ENCODE measurements around the gene HEYL. TPM values are rescaled to one million over a fixed set of nuclear protein-coding genes. Genes with fewer than 3 reads are reported as not detected.
A peak's percentile ranks its signal among the peaks of the same experiment; 100 is the strongest.

Gene HEYL
- total and polyA plus RNA-seq, 9 of the 15 experiments (the other 6 are each of a cell fraction or from before 2014, with no cell fraction given): 0.13 to 0.89 (median 0.25) TPM

DNA sequence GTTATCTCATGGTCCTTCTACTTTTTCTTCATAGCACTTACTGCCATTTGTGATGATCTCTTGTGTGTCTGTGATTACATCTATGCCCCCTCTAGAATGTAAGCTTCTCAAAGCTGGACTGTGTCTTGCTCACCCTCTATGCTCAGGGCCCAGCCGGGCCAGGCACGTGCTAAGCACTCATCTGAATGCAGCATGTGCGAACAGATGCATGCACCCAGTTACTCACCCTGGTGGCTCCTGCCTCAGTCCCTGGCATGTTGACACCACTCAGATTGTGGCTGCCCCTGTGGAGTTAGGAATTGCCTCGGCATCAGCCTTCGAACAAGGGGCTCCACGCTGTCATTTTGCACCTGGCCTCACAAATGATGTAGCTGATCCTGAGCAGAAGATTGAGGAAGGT, 43.3 kb downstream of the HEYL start (continued):
- TF ChIP-seq, protein P1, sequence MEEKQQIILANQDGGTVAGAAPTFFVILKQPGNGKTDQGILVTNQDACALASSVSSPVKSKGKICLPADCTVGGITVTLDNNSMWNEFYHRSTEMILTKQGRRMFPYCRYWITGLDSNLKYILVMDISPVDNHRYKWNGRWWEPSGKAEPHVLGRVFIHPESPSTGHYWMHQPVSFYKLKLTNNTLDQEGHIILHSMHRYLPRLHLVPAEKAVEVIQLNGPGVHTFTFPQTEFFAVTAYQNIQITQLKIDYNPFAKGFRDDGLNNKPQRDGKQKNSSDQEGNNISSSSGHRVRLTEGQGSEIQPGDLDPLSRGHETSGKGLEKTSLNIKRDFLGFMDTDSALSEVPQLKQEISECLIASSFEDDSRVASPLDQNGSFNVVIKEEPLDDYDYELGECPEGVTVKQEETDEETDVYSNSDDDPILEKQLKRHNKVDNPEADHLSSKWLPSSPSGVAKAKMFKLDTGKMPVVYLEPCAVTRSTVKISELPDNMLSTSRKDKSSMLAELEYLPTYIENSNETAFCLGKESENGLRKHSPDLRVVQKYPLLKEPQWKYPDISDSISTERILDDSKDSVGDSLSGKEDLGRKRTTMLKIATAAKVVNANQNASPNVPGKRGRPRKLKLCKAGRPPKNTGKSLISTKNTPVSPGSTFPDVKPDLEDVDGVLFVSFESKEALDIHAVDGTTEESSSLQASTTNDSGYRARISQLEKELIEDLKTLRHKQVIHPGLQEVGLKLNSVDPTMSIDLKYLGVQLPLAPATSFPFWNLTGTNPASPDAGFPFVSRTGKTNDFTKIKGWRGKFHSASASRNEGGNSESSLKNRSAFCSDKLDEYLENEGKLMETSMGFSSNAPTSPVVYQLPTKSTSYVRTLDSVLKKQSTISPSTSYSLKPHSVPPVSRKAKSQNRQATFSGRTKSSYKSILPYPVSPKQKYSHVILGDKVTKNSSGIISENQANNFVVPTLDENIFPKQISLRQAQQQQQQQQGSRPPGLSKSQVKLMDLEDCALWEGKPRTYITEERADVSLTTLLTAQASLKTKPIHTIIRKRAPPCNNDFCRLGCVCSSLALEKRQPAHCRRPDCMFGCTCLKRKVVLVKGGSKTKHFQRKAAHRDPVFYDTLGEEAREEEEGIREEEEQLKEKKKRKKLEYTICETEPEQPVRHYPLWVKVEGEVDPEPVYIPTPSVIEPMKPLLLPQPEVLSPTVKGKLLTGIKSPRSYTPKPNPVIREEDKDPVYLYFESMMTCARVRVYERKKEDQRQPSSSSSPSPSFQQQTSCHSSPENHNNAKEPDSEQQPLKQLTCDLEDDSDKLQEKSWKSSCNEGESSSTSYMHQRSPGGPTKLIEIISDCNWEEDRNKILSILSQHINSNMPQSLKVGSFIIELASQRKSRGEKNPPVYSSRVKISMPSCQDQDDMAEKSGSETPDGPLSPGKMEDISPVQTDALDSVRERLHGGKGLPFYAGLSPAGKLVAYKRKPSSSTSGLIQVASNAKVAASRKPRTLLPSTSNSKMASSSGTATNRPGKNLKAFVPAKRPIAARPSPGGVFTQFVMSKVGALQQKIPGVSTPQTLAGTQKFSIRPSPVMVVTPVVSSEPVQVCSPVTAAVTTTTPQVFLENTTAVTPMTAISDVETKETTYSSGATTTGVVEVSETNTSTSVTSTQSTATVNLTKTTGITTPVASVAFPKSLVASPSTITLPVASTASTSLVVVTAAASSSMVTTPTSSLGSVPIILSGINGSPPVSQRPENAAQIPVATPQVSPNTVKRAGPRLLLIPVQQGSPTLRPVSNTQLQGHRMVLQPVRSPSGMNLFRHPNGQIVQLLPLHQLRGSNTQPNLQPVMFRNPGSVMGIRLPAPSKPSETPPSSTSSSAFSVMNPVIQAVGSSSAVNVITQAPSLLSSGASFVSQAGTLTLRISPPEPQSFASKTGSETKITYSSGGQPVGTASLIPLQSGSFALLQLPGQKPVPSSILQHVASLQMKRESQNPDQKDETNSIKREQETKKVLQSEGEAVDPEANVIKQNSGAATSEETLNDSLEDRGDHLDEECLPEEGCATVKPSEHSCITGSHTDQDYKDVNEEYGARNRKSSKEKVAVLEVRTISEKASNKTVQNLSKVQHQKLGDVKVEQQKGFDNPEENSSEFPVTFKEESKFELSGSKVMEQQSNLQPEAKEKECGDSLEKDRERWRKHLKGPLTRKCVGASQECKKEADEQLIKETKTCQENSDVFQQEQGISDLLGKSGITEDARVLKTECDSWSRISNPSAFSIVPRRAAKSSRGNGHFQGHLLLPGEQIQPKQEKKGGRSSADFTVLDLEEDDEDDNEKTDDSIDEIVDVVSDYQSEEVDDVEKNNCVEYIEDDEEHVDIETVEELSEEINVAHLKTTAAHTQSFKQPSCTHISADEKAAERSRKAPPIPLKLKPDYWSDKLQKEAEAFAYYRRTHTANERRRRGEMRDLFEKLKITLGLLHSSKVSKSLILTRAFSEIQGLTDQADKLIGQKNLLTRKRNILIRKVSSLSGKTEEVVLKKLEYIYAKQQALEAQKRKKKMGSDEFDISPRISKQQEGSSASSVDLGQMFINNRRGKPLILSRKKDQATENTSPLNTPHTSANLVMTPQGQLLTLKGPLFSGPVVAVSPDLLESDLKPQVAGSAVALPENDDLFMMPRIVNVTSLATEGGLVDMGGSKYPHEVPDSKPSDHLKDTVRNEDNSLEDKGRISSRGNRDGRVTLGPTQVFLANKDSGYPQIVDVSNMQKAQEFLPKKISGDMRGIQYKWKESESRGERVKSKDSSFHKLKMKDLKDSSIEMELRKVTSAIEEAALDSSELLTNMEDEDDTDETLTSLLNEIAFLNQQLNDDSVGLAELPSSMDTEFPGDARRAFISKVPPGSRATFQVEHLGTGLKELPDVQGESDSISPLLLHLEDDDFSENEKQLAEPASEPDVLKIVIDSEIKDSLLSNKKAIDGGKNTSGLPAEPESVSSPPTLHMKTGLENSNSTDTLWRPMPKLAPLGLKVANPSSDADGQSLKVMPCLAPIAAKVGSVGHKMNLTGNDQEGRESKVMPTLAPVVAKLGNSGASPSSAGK (IDR thresholded peaks at IDR 0.05): peak; percentile 56; the same call in 1 of the 2 replicates
- TF ChIP-seq EP300 (IDR thresholded peaks at IDR 0.05; ENCODE audit: low read length): no peak
- no peak for TF ChIP-seq ZKSCAN3 (CRISPR knock-in tag; IDR thresholded peaks at IDR 0.05)
- TF ChIP-seq, protein P2, sequence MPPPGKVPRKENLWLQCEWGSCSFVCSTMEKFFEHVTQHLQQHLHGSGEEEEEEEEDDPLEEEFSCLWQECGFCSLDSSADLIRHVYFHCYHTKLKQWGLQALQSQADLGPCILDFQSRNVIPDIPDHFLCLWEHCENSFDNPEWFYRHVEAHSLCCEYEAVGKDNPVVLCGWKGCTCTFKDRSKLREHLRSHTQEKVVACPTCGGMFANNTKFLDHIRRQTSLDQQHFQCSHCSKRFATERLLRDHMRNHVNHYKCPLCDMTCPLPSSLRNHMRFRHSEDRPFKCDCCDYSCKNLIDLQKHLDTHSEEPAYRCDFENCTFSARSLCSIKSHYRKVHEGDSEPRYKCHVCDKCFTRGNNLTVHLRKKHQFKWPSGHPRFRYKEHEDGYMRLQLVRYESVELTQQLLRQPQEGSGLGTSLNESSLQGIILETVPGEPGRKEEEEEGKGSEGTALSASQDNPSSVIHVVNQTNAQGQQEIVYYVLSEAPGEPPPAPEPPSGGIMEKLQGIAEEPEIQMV (tag; conservative IDR thresholded peaks at IDR 0.05; ENCODE audit: low read depth): no peak
- no peak for TF ChIP-seq PCBP1 (IDR thresholded peaks at IDR 0.05; ENCODE audit: low read depth, low read length, poor library complexity, severe bottlenecking)
- TF ChIP-seq, protein P3, sequence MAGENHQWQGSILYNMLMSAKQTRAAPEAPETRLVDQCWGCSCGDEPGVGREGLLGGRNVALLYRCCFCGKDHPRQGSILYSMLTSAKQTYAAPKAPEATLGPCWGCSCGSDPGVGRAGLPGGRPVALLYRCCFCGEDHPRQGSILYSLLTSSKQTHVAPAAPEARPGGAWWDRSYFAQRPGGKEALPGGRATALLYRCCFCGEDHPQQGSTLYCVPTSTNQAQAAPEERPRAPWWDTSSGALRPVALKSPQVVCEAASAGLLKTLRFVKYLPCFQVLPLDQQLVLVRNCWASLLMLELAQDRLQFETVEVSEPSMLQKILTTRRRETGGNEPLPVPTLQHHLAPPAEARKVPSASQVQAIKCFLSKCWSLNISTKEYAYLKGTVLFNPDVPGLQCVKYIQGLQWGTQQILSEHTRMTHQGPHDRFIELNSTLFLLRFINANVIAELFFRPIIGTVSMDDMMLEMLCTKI (IDR thresholded peaks at IDR 0.05; ENCODE audit: partially characterized antibody): no peak
- no peak for TF ChIP-seq TCF3 (CRISPR knock-in tag; IDR thresholded peaks at IDR 0.05)
- no peak for TF ChIP-seq ZNF445 (CRISPR knock-in tag; IDR thresholded peaks at IDR 0.05; ENCODE audit: low read depth)
- no peak for TF ChIP-seq NR1H2 (CRISPR knock-in tag; IDR thresholded peaks at IDR 0.05)
- no peak for TF ChIP-seq NFIC (IDR thresholded peaks at IDR 0.05)
- TF ChIP-seq PHTF2 (CRISPR knock-in tag; IDR thresholded peaks at IDR 0.05): no peak
- TF ChIP-seq ARID2 (IDR thresholded peaks at IDR 0.05): no peak

Measured in K562 (cell line).